HG03558 (cell line): Measurements from ENCODE around the gene SERPINE1.
"Not testable (repeated sequence)": the region's sequence is repeated elsewhere in the genome, so short reads cannot be mapped to it uniquely, and the experiment has no call there.

Experiments
- ATAC-seq: cut with Tn5 transposase; IDR thresholded peaks from one replicate; pipeline ENCODE4 v1.9.1; 2021; ENCODE audit warnings: moderate number of reproducible peaks; ENCODE audit not compliant: unreplicated experiment; ENCODE audit errors: extremely low read depth

SERPINE1 gene

GRCh38 chr7:101121991-101122932, 4.6 kb upstream of the SERPINE1 start:
- ATAC-seq, result no peak

DNA sequence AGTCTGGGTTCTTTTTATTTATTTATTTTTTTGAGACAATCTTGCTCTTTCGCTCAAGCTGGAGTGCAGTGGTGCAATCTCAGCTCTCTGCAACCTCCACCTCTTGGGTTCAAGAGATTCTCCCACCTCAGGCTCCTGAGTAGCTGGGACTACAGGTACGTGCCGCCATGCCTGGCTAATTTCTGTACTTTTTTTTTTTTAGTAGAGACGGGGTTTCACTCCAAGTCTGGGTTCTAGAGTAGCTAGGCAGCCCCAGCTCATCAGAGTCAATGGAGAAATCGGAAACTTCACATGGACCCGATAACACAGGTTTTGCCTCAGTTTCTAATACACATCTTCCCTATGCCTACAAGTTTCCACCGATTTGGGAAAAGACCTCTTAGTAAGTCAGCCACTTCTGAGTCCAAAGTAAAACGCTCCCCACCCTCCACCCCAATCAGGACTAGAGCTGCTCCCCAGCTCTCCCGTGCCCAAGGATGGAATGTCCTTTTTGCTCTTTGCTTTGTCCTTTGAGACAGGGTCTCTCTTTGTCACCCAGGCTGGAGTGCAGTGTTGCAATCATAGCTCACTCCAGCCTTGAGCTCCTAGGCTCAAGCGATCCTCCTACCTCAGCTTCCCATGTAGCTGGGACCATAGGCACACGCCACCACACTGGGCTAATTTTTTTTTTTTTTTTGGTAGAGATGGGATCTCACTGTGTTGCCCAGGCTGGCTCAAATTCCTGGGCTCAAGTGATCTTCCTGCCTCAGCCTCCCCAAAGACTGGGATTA, 3.8 kb upstream of the SERPINE1 start:
- ATAC-seq, result no peak

DNA sequence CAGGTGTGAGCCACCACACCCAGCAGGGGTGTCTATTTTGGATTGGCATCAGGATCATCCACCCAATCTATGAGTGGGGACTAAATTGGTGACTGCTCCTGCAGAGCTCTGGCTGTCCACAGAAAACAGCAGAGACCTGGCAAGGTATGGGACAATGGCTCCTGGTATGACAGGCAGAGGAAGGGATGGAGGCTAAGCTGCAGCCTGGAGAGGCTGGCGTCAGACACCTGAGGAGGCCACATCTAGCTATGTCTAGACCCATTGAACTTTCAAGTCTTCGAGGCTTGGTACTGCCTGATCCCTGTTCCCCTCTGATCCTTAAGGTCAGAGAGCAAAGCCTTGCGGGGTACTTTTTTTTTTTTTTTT, 3.2 kb upstream of the SERPINE1 start:
- no peak for ATAC-seq

GRCh38 chr7:101124376-101125056, 2.4 kb upstream of the SERPINE1 start:
- ATAC-seq, result no peak

DNA sequence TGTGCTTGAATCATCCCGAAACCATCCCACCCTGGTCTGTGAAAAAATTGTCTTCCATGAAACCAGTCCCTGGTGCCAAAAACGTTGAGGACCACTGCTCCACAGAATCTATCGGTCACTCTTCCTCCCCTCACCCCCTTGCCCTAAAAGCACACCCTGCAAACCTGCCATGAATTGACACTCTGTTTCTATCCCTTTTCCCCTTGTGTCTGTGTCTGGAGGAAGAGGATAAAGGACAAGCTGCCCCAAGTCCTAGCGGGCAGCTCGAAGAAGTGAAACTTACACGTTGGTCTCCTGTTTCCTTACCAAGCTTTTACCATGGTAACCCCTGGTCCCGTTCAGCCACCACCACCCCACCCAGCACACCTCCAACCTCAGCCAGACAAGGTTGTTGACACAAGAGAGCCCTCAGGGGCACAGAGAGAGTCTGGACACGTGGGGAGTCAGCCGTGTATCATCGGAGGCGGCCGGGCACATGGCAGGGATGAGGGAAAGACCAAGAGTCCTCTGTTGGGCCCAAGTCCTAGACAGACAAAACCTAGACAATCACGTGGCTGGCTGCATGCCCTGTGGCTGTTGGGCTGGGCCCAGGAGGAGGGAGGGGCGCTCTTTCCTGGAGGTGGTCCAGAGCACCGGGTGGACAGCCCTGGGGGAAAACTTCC, 784 bp upstream of the SERPINE1 start:
- no peak for ATAC-seq

- no peak for ATAC-seq
Observed at GRCh38 chr7:101127460-101128039, 646 bp downstream of the SERPINE1 start.

DNA sequence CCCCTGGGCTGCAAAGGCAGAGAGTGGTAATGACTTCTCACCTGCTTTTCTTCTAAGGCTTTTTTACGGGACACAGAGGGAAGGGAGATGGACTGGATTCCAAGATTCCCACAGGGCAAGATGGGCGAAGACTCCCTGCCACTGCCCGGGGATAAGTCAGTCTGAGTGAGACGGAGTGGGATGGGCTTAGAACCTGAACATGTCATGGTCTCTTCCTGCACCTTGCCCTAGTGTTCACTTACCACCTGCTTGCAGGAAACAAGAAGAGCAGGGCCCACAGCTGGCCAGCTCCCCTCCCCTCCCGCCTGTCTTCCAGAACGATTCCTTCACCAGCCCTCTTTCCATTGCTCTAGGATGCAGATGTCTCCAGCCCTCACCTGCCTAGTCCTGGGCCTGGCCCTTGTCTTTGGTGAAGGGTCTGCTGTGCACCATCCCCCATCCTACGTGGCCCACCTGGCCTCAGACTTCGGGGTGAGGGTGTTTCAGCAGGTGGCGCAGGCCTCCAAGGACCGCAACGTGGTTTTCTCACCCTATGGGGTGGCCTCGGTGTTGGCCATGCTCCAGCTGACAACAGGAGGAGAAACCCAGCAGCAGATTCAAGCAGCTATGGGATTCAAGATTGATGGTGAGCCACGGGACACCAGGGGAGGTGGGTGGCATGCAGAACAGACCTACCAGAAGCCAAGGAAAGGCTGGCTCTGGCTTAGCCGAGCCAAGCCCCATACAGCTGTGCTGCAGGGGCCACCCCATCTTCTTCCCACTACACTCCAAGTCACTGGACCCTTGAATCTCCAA, 1.3 kb downstream of the SERPINE1 start:
- no peak for ATAC-seq

- ATAC-seq, result no peak
Observed at GRCh38 chr7:101129603-101130117, 2.8 kb downstream of the SERPINE1 start.

DNA sequence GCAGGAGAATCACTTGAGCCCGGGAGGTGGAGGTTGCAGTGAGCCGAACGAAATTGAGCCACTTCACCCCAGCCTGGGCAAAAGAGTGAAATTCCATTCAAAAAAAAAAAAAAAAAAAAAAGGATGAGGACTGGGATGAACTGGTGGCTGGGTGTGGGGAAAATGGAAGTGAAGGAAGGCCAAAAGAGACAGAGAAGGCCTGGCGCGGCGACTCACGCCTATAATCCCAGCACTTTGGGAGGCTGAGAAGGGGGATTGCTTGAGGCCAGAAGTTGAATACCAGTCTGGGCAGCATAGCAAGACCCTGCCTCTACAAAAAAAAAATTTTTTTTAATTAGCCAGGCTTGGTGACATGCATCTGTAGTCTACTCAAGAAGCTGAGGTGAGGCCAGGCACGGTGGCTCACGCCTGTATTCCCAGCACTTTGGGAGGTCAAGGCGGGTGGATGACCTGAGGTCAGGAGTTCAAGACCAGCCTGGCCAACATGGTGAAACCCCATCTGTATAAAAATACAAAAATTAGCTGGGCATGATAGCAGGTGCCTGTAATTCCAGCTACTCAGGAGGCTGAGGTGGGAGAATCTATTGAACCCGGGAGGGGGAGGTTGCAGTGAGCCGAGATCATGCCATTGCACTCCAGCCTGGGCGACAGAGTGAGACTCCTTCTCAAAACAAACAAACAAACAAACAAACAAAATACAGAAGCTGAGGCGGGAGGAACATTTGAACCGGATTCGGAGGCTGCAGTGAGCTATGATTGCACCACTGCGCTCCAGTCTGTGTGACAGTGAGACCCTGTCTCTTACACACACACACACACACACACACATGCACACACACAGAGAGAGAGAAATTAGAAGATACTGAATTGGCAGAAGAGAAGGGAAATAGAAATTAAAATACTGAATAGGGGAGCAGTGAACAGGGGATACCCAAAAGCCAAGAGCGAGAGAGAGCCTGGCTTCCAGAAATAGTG, 6.0 kb downstream of the SERPINE1 start:
- ATAC-seq, result not testable (repeated sequence)

- no peak for ATAC-seq
Observed at GRCh38 chr7:101133621-101134398, 6.9 kb downstream of the SERPINE1 start.

- no peak for ATAC-seq
Observed at GRCh38 chr7:101134399-101134980, 7.6 kb downstream of the SERPINE1 start.

DNA sequence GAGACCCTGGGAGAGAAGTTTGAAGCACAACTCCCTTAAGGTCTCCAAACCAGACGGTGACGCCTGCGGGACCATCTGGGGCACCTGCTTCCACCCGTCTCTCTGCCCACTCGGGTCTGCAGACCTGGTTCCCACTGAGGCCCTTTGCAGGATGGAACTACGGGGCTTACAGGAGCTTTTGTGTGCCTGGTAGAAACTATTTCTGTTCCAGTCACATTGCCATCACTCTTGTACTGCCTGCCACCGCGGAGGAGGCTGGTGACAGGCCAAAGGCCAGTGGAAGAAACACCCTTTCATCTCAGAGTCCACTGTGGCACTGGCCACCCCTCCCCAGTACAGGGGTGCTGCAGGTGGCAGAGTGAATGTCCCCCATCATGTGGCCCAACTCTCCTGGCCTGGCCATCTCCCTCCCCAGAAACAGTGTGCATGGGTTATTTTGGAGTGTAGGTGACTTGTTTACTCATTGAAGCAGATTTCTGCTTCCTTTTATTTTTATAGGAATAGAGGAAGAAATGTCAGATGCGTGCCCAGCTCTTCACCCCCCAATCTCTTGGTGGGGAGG, 10.8 kb downstream of the SERPINE1 start:
- ATAC-seq, result no peak

GRCh38 chr7:101138213-101138870, 11.4 kb downstream of the SERPINE1 start:
- no peak for ATAC-seq

GRCh38 chr7:101140339-101140699, 13.4 kb downstream of the SERPINE1 start:
- ATAC-seq, result no peak

DNA sequence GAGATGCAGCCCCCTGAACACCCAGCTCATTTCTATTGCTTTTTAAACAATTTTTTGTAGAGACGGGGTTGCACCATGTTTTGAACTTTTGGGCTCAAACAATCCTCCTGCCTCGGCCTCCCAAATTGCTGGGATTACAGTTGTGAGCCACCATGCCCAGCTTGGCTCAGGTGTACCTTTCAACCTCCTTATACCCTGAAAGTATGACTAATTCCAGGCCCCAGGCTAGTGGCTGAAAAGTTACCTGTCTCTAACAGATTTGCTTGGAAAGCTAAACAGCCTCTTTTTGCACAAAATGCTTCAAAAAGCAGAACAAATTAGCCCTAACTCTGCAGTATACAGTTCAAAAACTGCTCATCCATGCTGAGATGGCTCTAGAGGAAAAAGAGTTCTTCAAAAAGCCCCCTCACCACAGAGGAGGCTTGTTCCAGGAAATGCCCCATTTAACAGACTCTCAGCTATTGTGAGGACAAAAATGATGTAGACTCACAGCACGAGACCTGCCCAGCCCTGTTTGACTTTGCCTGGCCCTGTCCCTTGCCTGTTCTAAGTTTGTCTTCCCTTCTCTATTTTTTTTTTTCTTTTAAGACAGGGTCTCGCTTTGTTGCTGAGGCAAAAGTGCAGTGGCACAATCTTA, 14.0 kb downstream of the SERPINE1 start:
- no peak for ATAC-seq
